DMS 273 treated with DMSO at 0.1 percent for 48 hours (cell line): Measurements from ENCODE around the gene SLC25A21.
"Not testable (repeated sequence)": the region's sequence is repeated elsewhere in the genome, so short reads cannot be mapped to it uniquely, and the experiment has no call there.

Experiments
- DNase-seq: peaks from one replicate; lab custom pipeline; 2025; lab: John Stamatoyannopoulos, UW

Gene SLC25A21

GRCh38 chr14:36702474-36702873 is 469.9 kb downstream of the SLC25A21 start:
- DNase-seq = no peak

GRCh38 chr14:36701132-36701531 is 471.3 kb downstream of the SLC25A21 start:
- DNase-seq = no peak

GRCh38 chr14:36700651-36701050 is 471.8 kb downstream of the SLC25A21 start:
- DNase-seq = no peak

GRCh38 chr14:36699420-36699819 is 473.0 kb downstream of the SLC25A21 start:
- not testable (repeated sequence) for DNase-seq

GRCh38 chr14:36690311-36691040 is 481.9 kb downstream of the SLC25A21 start:
- DNase-seq = no peak

- DNase-seq = no peak
Measured at GRCh38 chr14:36684946-36685345, 487.5 kb downstream of the SLC25A21 start.

GRCh38 chr14:36683083-36683724 is 489.2 kb downstream of the SLC25A21 start:
- no peak for DNase-seq

- DNase-seq = no peak
Measured at GRCh38 chr14:36682338-36682737, 490.1 kb downstream of the SLC25A21 start.

- DNase-seq = no peak
Measured at GRCh38 chr14:36676236-36676635, 496.2 kb downstream of the SLC25A21 start.

- DNase-seq = no peak
Measured at GRCh38 chr14:36675581-36675980, 496.8 kb downstream of the SLC25A21 start.

GRCh38 chr14:36674659-36675058 is 497.7 kb downstream of the SLC25A21 start:
- DNase-seq = no peak

GRCh38 chr14:36672095-36672494 is 500.3 kb downstream of the SLC25A21 start:
- DNase-seq = no peak

GRCh38 chr14:36671149-36671548 is 501.3 kb downstream of the SLC25A21 start:
- no peak for DNase-seq

GRCh38 chr14:36667679-36668078 is 504.7 kb downstream of the SLC25A21 start:
- DNase-seq = no peak

- DNase-seq = no peak
Measured at GRCh38 chr14:36666416-36667206, 505.8 kb downstream of the SLC25A21 start.

- DNase-seq = no peak
Measured at GRCh38 chr14:36665887-36666415, 506.5 kb downstream of the SLC25A21 start.

GRCh38 chr14:36664322-36665193 is 507.8 kb downstream of the SLC25A21 start:
- no peak for DNase-seq

- DNase-seq = no peak
Measured at GRCh38 chr14:36663404-36664321, 508.7 kb downstream of the SLC25A21 start.

GRCh38 chr14:36662543-36663403 is 509.6 kb downstream of the SLC25A21 start:
- DNase-seq = no peak

GRCh38 chr14:36662258-36662542 is 510.2 kb downstream of the SLC25A21 start:
- DNase-seq = no peak
